ENCODE results near the gene ZC3H8.
A peak's percentile ranks its signal among the peaks of the same experiment; 100 is the strongest.

DNA sequence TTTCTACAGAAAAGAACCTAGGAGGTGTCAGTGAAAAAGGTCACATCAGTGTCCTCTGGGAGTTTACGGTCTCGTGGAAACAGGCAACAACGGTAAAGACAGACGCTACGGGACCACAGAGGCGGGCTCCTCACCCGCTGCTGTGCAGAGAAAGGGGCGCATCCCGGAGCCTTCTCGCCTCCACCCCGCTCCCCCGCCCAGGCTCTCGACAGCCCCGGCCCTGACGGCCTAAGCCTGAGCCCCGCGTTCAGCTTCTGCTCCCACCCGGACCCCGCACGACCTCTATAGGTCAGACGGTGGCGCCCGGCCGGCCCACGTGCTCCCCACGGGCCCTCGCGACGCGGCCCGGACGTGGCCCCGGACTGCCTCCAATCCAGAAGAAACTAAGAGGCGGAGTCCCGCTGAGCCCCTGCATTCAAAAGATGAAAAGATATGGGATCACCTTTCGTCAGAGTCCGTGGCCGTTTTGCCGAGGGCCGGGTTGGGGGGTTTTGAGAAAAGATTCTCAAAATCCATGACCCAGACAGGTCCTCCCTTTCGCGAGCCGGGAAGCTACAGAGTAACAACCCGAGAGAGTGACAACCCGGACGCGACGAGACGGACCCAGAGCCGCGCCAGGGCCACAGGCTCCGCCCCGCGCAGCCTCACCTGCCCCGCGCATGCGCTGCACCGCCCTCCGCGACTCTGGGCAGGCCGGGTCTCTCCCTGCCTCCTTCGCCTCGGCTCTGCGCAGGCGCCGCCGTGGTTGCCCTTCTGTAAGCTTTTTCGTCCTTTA is at the start of gene ZC3H8:
- TF ChIP-seq, protein P1, sequence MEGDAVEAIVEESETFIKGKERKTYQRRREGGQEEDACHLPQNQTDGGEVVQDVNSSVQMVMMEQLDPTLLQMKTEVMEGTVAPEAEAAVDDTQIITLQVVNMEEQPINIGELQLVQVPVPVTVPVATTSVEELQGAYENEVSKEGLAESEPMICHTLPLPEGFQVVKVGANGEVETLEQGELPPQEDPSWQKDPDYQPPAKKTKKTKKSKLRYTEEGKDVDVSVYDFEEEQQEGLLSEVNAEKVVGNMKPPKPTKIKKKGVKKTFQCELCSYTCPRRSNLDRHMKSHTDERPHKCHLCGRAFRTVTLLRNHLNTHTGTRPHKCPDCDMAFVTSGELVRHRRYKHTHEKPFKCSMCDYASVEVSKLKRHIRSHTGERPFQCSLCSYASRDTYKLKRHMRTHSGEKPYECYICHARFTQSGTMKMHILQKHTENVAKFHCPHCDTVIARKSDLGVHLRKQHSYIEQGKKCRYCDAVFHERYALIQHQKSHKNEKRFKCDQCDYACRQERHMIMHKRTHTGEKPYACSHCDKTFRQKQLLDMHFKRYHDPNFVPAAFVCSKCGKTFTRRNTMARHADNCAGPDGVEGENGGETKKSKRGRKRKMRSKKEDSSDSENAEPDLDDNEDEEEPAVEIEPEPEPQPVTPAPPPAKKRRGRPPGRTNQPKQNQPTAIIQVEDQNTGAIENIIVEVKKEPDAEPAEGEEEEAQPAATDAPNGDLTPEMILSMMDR (IDR thresholded peaks at IDR 0.05) = no peak
- no peak for TF ChIP-seq EP300 (IDR thresholded peaks at IDR 0.05)
- peak in 1 of 4 donors; percentile 69 for TF ChIP-seq POLR2A (IDR thresholded peaks at IDR 0.05)

All from stomach (tissue), 4 donors.